Endothelial cell of hepatic sinusoid (primary cell): ENCODE data around the gene CLIC3.

Experiments
- in situ Hi-C: cut with HindIII; loops from 2 replicates; pipeline ENCODE4 v1.10.0; 2017; ENCODE audit warnings: low sequenced_read_pairs

The CLIC3 gene

GRCh38 chr9:136955202-136955942 lies 41.0 kb downstream of the CLIC3 start:
- in situ Hi-C loops: no loop called here

- in situ Hi-C loops: no loop called here
These were observed 41.9 kb downstream of the CLIC3 start for GRCh38 chr9:136954270-136955083.

GRCh38 chr9:136953771-136954269 lies 42.5 kb downstream of the CLIC3 start:
- in situ Hi-C loops: no loop called here

- in situ Hi-C loops: no loop called here
These were observed 43.2 kb downstream of the CLIC3 start for GRCh38 chr9:136952876-136953770.

- in situ Hi-C loops: no loop called here
These were observed 44.0 kb downstream of the CLIC3 start for GRCh38 chr9:136952321-136952850.

- in situ Hi-C loops: no loop called here
These were observed 44.6 kb downstream of the CLIC3 start, which contains the start of gene LCN12 for GRCh38 chr9:136951541-136952320. LCN12 (plus strand) TSS chr9:136952273; CDS start chr9:136952328, 55 bp downstream.

GRCh38 chr9:136950656-136951276 lies 45.6 kb downstream of the CLIC3 start:
- in situ Hi-C loops: no loop called here

- in situ Hi-C loops: loop anchor here (5.0 to 25.0 kb wide), 2 partner anchors 77 to 212 kb away; partner anchors contain the start of genes ABCA2, LRRC26 and TMEM210
These were observed 46.3 kb downstream of the CLIC3 start for GRCh38 chr9:136949817-136950655.

GRCh38 chr9:136949239-136949816 lies 47.0 kb downstream of the CLIC3 start:
- in situ Hi-C loops: loop anchor here (5.0 to 25.0 kb wide), 2 partner anchors 78 to 213 kb away; partner anchors contain the start of genes ABCA2, LRRC26 and TMEM210

GRCh38 chr9:136947955-136948510 lies 48.3 kb downstream of the CLIC3 start:
- in situ Hi-C loops: loop anchor here (5.0 to 25.0 kb wide), 2 partner anchors 79 to 214 kb away; partner anchors contain the start of genes ABCA2, LRRC26 and TMEM210

- in situ Hi-C loops: loop anchor here (5.0 to 25.0 kb wide), 2 partner anchors 80 to 215 kb away; partner anchors contain the start of genes ABCA2, LRRC26 and TMEM210
These were observed 49.1 kb downstream of the CLIC3 start for GRCh38 chr9:136947028-136947891.

- in situ Hi-C loops: loop anchor here (5.0 to 25.0 kb wide), 2 partner anchors 81 to 216 kb away; partner anchors contain the start of genes ABCA2, LRRC26 and TMEM210
These were observed 49.9 kb downstream of the CLIC3 start for GRCh38 chr9:136946228-136947027.

- in situ Hi-C loops: loop anchor here (5.0 to 25.0 kb wide), 2 partner anchors 82 to 217 kb away; partner anchors contain the start of genes ABCA2, LRRC26 and TMEM210
These were observed 50.8 kb downstream of the CLIC3 start for GRCh38 chr9:136945333-136946227.
